Head of caudate nucleus (tissue), 42 donors: ENCODE measurements around the gene KIF1A.

Source experiments
- DNase-seq, 42 donors: peaks; one replicate each; pipeline versions ENCODE4 v3.0.0 to v3.0.0-alpha.2; 2020 to 2021; ENCODE audit warnings: mixed read lengths in 7 of 42
- intact Hi-C: fragments of 100-400 bp; cut with DNase I; formaldehyde crosslinking; loops from one replicate; pipeline ENCODE4 v1.15.0; 2022

Gene KIF1A

DNA sequence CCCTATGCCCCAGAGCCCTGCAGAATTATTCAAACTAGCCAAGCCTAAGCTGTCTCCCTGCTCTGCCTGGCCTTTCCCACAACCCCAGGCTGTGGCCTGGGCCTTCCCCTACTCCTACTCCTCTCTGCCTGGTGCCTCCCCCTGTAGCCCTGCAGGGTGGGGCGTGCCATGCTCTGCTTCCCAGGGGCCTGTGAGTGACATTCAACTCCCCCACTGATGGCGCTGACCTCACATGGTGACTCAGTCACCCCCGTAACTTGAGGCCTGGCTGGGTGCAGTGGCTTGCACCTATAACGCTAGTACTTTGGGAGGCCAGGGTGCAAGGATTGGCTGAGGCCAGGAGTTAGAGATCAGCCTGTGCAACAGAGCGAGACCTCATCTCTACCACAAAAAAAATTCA, 60.6 kb downstream of the KIF1A start:
- DNase-seq, result peak in 30 of 42 donors; percentile 17 to 84 (median 47)

GRCh38 chr2:240757086-240757614, 62.9 kb downstream of the KIF1A start:
- peak in 2 of 42 donors; percentile 15 to 22 for DNase-seq
- intact Hi-C loops, result no loop called here

More for the DNA sequence above, 60.6 kb downstream of the KIF1A start:
- intact Hi-C loops, result no loop called here

DNA sequence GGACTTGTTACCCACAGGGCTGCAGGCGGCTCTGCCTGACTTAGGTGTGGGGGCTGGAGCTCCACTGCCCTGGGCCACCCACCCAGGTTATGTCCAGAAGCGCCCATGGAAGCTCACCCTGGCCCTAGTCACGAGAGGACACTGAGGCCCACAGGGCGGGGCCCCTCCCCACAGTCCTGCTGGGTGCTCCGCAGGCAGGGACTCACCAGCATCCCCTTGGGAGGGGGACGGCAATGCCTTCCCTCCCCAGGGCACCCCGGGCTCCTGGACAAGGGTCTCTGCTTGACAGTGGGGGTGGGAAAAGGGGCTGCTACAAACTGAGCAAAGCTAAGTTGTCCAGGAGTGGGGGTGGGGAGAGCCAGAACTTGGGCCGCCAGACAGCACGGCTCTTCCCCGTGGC, 67.8 kb downstream of the KIF1A start:
- intact Hi-C loops, result no loop called here
- DNase-seq, result no peak

DNA sequence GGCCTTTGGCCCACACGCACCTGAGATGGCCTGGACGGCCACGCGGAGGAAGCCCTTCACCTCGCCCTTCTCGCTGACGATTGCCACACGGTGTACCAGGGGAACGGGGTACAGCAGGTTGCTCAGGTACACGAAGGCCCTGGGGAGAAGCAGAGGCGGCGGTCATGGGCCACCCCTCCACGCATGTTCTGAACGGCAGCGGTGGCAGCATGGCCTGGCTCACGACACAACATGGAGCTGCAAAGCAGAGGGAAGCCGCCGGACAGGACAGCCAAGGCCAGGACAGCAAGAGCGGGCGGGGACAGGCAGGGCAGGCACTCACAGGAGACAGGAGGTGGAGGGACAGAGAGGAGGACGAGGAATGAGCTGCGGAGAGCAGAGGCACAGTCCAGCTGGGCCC, 69.6 kb downstream of the KIF1A start:
- DNase-seq, result no peak
- intact Hi-C loops, result no loop called here

- intact Hi-C loops, result no loop called here
- DNase-seq, result no peak
Measured at GRCh38 chr2:240749516-240749915, 70.5 kb downstream of the KIF1A start.

- intact Hi-C loops, result no loop called here
- DNase-seq, result no peak
Measured at GRCh38 chr2:240747256-240747655, 72.8 kb downstream of the KIF1A start.

DNA sequence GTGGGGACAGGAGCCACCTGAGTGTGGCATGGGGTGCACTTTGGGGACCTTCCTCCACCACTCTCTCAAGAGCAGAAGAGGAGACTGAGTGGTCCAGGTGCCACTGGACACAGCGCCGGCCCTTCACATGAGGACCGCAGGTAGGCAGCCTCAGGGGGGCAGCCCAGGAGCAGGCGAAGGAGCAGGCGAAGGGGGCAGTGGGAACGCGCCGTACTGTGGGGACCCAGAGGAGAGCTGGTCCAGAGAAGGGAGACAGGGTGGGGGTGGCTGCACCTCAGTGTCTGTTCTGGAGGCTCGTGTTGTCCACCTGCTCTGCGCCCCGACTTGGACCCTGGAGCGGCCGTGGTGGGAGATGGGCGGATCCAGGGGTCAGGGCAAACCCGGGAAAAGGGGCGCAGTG, 73.3 kb downstream of the KIF1A start:
- DNase-seq, result no peak
- intact Hi-C loops, result no loop called here

DNA sequence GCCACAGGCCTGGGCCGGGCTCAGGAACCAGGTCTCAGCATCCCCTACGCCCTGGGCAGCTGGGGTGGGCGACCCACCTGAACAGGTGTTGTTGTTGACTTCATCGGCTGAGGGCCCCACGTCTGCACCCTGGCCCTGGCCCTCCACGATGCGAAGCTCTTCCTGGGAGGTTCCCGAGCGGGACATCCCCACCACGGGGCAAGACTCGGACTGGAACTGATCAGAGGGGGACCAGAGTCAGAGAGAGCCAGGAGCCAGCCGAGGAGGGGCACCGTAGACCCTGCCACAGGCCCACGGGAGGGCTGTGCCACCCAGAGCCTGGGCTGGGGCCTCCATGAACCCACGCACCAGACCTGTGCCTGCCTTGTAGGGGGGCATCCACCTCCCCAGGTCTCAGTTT, 74.1 kb downstream of the KIF1A start:
- intact Hi-C loops, result no loop called here
- DNase-seq, result no peak

- no peak for DNase-seq
- intact Hi-C loops, result no loop called here
Measured at GRCh38 chr2:240745456-240745855, 74.6 kb downstream of the KIF1A start.

GRCh38 chr2:240742602-240743095, 77.4 kb downstream of the KIF1A start:
- DNase-seq, result no peak
- intact Hi-C loops, result no loop called here

GRCh38 chr2:240741091-240741490, 78.9 kb downstream of the KIF1A start:
- intact Hi-C loops, result no loop called here
- DNase-seq, result no peak

DNA sequence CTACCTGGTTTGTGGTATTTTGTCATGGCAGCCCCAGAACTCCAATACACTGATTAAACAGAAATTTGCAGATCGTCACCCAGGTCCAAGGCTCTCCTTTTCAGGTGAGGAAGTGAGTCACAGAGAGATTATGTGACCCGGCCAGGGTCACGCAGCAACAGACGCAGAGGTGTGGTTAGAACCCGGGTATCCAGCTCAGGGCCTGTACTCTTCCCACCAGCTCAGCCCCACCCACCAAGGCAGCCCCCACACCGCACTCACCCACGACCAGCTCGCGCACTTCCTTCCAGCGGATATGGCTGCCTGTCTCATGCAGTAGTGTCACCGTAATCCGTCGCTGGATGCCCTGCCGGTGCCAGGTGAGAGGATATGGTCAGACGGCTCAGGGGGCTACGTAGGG, 80.2 kb downstream of the KIF1A start:
- DNase-seq, result peak in 31 of 42 donors; percentile 13 to 72 (median 45)

DNA sequence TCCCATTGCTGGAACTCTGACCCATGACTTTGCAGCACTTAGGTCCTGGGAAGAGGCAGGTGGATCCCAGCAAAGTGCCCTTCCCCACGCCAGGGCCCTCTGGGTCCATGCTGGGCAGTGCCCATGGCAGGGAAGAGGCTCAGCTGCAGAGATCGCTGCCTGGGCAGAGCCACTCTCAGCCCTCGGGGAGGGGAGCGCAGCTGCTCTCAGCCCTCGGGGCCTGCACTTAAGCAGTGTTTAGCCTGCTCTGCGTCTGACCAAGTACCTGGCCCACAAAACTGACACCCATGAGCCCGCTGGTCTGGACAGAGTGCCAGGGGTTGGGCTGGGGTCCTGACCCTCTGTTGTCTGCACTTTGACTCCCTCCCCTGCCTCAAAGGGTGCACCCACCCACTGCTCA, 82.1 kb downstream of the KIF1A start:
- intact Hi-C loops, result no loop called here
- no peak for DNase-seq

More for the DNA sequence above, 80.2 kb downstream of the KIF1A start:
- intact Hi-C loops, result no loop called here

DNA sequence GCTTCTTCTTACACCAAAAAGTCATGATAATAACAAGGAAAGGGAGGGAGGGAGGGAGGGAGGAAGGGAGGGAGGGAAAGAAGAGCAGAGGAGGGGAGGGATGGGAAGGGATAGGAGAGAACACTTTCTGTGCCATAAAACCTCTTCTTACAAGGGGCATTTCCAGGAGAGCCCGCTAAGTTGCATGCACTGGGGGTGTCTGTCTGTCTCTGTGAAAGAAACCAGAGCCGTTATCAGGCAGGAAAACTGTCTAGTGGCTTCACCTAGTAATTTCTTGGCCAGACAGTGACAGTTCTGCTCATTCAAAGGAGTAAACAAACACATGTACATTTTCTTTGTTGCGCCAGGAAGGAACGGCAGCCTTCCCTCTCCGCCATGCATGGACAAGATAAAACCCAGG, 82.5 kb downstream of the KIF1A start:
- DNase-seq, result no peak

GRCh38 chr2:240736281-240737250, 83.5 kb downstream of the KIF1A start:
- DNase-seq, result no peak
- intact Hi-C loops, result no loop called here

More for the DNA sequence above, 82.5 kb downstream of the KIF1A start:
- intact Hi-C loops, result no loop called here

- intact Hi-C loops, result no loop called here
Measured at GRCh38 chr2:240735476-240735875, 84.5 kb downstream of the KIF1A start.

GRCh38 chr2:240734756-240735155, 85.3 kb downstream of the KIF1A start:
- intact Hi-C loops, result no loop called here
- DNase-seq, result no peak

More at GRCh38 chr2:240735476-240735875, 84.5 kb downstream of the KIF1A start:
- DNase-seq, result no peak

DNA sequence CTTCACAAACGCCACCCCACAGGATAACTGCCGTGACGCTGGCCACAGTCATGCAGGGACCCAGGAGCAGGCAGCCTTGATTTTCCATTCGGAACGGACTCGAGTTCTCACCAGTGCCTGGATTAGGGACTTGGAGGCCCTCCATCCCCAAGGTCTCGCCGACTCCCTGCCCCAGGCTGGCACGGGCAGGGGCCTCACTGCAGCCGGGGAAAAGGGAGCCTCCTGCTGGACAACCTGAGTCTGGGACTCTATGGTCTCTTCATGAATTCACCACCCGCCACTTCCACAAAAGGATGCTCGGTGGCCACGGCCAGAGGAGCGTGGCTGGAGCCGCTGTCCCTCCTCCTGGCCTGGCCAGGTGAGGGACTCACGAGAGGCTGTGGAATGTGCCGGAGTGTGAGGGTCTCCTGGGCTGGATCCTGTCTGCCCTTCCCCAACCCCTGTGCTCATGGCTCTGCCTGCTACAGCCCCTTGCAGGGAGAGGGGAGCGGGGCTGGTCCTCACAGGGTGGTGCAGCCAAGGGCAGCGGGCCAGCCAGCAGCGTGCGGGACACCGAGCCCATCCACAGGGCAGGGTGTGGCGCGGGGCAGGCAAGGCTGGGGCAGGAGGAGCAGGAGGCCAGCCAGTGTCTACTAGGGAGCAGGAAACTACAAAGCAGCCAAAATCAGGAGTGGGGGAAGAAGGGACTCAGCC, 86.1 kb downstream of the KIF1A start:
- no peak for DNase-seq
- intact Hi-C loops, result no loop called here

DNA sequence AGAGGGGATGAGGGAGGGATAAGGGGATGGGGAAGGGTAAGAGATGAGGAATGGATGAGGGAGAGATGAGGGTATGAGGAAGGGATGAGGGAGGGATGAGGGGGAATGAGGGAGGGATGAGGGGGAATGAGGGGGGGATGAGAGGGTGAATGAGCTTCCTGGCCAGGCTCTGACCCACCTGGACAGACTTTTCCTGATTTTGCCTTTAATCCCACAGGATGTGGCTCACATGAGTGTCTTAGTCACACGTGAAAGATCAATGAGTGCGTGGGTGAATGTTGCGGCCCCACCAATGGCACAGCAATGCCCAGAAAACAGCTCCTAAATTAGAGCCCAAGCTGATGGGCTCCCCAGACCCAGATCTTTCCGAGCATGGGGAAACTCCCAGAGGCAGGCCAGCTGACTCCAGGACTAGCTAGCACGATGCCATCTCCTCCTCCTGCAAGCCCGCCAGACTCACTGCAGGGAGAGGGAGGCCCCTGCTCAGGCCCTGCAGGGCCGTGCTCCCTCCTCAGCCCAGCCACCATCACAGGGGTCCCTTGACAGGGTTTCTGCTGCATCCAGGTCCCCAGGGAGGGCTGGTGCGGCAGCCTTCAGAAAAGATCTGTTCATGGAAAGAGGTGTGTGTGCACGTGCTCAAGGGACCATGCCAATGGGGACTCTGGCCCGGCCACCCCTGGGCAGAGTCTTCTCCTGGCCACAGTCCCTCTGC, 87.0 kb downstream of the KIF1A start:
- DNase-seq, result no peak

More for the DNA sequence above, 87.0 kb downstream of the KIF1A start:
- intact Hi-C loops, result no loop called here
